Stimulated activated CD4-positive, alpha-beta T cell treated with anti-CD3 and anti-CD28 coated beads, Interleukin-12 subunit alpha, Interleukin-12 subunit beta, amount 100 ng/mL, for 4 hours (primary cell): ENCODE data around the gene G6PD.
"Not testable (repeated sequence)": the region's sequence is repeated elsewhere in the genome, so short reads cannot be mapped to it uniquely, and the experiment has no call there.

ENCODE experiments used
- DNase-seq: peaks from one replicate; pipeline ENCODE4 v3.0.0-alpha.2; 2020

The G6PD gene

DNA sequence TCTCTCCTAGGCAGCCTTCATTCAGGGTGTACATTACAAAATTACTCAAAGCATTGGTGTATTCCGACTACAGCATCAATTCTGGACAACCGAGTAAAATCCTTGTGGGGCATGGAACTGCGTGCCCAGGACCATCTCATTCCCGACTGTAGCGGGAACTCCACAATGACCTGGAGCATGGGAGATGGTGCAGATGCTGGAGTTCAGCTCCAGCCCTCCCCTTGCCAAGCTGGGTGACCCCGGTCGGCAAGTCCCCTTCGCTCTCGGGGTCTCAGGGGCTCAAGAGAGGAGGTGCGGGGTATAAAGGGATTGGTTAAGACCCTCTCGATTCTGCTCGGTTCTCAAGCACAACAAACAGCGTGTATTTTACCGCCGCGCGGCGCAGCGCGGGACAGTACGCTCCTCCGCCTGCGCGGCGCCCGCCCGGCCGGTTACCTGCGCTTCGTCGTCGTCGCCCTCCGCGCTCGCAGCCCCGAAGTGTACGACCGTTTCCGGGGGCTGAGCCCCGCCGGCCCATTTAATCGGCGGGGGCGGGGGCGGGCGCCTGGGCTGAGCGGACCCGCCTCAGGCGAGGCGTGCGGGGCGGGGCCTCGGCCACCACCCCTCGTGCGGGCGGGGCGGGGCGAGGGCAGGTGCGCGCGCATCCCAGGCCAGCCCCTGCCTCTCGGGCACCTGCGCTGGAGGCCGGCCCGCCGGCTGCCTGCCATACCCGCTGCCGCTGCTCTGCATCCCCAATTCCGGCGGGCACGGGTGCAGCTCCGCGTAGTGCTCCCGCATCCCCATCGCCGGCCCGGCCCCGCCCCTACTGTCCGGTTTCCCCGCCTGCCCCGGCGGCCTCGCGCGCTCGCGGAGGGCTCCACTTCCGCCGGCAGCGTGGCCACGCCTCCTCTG lies at the start of gene G6PD:
G6PD (minus strand) TSS at position 493 of the 891 bp plus-strand sequence. CDS start 691 bp downstream, outside the sequence.
- DNase-seq, result peak; percentile 76

DNA sequence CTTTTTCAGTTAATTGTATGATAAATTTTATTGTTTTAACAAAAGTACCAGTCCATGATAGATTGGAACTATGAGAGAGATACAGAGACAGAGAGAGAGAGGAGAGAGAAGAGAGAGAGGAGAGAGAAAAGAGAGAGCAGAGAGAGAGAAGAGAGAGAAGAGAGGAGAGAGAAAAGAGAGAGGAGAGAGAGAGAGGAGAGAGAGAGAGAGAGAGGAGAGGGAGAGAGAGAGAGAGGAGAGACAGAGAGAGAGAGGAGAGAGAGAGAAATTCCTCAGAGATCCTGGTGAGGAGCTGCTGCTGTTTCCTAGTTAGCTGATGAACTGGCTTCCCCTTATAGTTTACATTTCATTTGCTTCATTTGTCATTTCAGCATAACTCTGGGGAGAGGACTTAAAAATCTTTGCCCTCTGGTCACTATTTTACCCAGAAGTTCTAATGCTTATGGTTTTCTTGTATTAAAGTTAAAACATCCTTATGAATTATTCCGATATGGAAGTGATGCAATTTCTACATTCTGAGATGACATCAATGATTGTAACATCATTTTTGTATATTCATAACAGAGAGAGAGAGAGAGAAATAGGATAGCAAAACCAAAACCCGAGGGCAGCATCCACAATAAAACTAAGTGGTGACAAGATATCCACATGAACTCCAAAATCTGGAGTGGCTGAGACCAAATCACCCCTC lies 49.1 kb upstream of the G6PD start:
- DNase-seq, result no peak

GRCh38 chrX:154594491-154594890 lies 47.8 kb upstream of the G6PD start:
- DNase-seq, result no peak

- DNase-seq, result no peak
Observed at GRCh38 chrX:154593201-154593600, 46.6 kb upstream of the G6PD start.

- DNase-seq, result no peak
Observed at GRCh38 chrX:154592505-154592904, 45.9 kb upstream of the G6PD start.

- not testable (repeated sequence) for DNase-seq
Observed at GRCh38 chrX:154590415-154590814, 43.8 kb upstream of the G6PD start.

DNA sequence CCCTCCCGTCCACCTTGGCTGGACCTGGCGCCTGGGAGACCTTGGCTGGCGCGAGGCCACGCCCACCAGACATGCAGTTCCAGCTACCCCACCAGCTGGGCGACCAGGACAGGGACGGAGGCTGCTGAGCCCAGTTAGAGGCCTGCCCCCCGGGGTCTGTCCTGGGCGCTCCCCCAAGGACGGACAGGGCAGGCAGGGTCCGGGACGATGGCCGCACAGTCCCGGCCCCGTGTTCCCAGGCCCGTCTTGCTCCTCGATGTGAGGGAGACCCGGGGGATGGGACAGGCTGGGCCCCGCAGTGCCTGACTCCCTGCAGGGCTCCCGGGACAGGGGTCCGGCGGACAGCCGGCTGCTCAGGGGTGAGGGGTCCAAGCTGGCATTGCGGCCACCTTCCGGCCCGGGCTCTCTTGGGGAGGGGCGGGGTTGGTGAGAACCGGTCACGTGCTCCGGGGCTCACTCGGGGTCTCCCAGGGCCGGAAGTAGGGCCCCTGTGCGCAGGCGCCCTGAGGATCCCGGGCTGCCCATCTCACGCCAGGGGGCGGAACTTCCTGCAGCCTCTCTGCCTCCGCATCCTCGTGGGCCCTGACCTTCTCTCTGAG lies 38.0 kb upstream of the G6PD start, which contains the start of gene CTAG1A:
CTAG1A (plus strand) TSS at position 549 of the 599 bp plus-strand sequence. CDS start 74 bp downstream, outside the sequence.
- not testable (repeated sequence) for DNase-seq

DNA sequence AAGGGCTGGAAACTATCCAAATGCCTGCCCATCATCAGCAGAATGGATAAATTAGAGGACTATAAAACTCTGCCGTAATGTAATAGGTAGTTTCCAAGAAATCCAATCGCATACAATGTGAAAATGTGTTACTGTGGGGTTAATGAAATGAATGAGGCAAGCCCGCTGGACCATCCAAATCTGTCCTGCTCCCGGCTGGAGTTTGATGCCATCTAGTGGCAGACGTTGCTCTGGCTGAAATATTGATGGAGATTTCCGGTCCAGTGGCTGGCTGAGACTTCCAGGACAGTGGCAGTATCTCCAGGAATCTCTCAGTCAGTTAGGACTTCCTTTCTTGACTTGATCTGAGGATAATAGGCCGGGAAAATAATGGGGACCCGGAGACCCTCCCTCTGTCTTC lies 36.3 kb upstream of the G6PD start:
- not testable (repeated sequence) for DNase-seq

DNA sequence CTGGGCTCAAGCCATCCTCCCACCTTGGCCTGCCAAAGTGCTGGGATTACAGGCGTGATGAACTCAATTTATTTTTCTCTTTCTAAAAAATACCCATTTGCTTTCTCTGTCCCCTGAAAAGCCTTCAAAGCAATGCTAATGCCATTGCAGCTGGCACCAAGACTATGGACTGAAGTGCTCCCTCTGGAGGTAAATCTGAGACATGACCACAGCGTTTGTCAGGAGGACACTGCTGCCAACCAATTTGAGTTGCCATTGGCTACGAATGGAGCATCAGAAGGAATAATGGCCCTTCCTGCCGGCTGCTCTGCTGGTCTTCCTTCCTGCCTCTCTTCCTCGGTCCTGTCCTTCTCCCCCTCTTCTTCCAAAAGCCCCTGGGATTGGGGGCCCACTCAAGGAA lies 28.4 kb upstream of the G6PD start:
- not testable (repeated sequence) for DNase-seq

GRCh38 chrX:154573061-154573460 lies 26.4 kb upstream of the G6PD start:
- DNase-seq, result not testable (repeated sequence)

GRCh38 chrX:154570361-154570760 lies 23.7 kb upstream of the G6PD start:
- DNase-seq, result not testable (repeated sequence)

- not testable (repeated sequence) for DNase-seq
Observed at GRCh38 chrX:154562295-154562694, 15.6 kb upstream of the G6PD start.

DNA sequence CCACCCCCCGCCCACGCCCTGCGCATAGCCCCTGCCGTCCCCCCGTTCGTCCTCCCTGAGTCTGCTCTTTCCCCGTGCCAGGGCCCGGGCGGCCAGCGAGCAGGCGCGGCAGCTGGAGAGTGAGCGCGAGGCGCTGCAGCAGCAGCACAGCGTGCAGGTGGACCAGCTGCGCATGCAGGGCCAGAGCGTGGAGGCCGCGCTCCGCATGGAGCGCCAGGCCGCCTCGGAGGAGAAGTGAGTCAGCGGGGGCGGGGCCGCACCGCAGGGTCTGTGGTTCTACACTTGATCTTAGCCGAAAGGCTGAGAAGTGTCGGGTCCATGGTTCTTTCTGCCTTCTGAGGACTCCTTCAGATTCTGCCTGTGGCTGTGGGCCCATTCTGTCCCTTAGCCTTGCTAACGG lies 13.7 kb upstream of the G6PD start:
- not testable (repeated sequence) for DNase-seq

GRCh38 chrX:154558896-154559295 lies 12.2 kb upstream of the G6PD start:
- not testable (repeated sequence) for DNase-seq

DNA sequence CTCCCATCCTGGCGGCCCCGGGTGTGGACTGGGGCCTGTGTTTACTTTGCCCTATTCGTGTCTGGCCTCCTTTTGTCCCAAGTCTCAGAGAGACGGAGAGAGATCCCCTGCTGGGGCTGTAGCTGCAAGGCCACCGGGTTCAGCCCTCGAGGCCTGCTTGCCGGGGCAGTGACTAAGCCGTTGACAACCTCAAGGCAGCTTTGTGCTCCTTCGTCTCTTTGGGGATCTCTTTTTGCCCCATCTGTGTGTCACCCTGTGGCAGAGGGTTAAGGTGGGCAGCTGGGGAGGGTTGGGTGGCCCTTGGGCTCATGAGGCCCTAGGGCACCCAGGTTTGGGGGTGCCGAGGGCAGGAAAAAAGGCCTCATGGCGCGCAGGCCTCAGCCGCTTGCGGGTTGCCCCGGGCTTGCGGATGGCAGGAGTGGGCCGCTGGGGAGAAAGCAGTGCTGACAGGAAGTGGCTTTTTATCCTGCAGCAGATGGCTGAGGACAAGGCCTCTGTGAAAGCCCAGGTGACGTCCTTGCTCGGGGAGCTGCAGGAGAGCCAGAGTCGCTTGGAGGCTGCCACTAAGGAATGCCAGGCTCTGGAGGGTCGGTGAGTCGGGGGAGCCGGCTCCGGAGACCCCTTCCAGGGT lies 11.5 kb upstream of the G6PD start:
- DNase-seq, result not testable (repeated sequence)

DNA sequence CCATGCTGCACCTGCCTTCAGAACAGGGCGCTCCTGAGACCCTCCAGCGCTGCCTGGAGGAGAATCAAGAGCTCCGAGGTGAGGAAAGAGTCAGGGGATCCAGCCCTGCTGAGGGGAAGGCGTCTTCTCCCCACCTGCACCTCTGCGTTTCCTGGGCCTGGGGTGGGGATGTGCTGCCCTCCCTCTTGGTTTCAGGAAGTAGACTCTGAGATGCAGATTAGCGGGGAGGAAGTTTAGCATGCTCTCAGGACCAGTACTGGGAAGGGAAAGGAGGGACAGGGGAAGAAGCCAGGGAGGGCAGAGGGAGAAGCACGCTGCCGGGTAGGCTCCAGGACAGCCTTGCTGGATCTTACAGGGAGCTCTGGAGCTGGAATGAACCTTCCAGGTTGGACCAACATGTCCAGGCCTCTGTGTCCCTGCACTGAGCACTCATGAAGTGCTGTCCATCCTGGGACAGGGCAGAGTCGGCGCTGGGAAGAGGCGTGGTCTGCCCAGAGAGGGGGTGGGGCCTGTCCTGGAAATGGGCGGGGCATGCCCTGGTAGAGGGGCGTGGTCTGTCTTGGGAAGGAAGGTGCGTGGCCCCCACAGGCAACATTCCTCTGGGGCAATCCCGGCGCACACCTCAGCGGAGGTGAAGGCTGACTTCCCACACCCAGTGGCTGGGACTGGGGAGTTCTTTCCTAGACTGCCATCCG lies 5.6 kb upstream of the G6PD start:
- not testable (repeated sequence) for DNase-seq

GRCh38 chrX:154549766-154550165 lies 3.1 kb upstream of the G6PD start:
- no peak for DNase-seq

- no peak for DNase-seq
Observed at GRCh38 chrX:154548028-154548316, 1.3 kb upstream of the G6PD start.

GRCh38 chrX:154547245-154548027 lies 790 bp upstream of the G6PD start, which contains the start of gene IKBKG:
Gene IKBKG, plus strand, starts transcription at chrX:154547620. Its CDS starts 4,383 bp downstream, at chrX:154552003.
- DNase-seq, result peak; percentile 80

GRCh38 chrX:154545673-154546274 lies 872 bp downstream of the G6PD start:
- DNase-seq, result no peak
